COR-L47 (cell line): ENCODE measurements around the gene HCN3.
"Not testable (repeated sequence)": the region's sequence is repeated elsewhere in the genome, so short reads cannot be mapped to it uniquely, and the experiment has no call there.

Experiments
- DNase-seq: peaks from one replicate; lab custom pipeline; 2025; lab: John Stamatoyannopoulos, UW

Gene HCN3

GRCh38 chr1:155284476-155284875, 7.2 kb downstream of the HCN3 start:
- DNase-seq, result no peak

GRCh38 chr1:155285063-155285462, 7.8 kb downstream of the HCN3 start:
- DNase-seq, result no peak

- no peak for DNase-seq
Measured at GRCh38 chr1:155285631-155286044, 8.4 kb downstream of the HCN3 start.

- no peak for DNase-seq
Measured at GRCh38 chr1:155286544-155286943, 9.3 kb downstream of the HCN3 start.

GRCh38 chr1:155287987-155288543, 10.8 kb downstream of the HCN3 start:
- DNase-seq, result no peak

- DNase-seq, result not testable (repeated sequence)
Measured at GRCh38 chr1:155291006-155291405, 13.7 kb downstream of the HCN3 start.

- no peak for DNase-seq
Measured at GRCh38 chr1:155293086-155293749, 16.0 kb downstream of the HCN3 start.

- no peak for DNase-seq
Measured at GRCh38 chr1:155294520-155295182, 17.4 kb downstream of the HCN3 start.

- DNase-seq, result no peak
Measured at GRCh38 chr1:155295183-155295941, 18.1 kb downstream of the HCN3 start.

GRCh38 chr1:155295942-155296267, 18.6 kb downstream of the HCN3 start:
- DNase-seq, result no peak

- no peak for DNase-seq
Measured at GRCh38 chr1:155296661-155297060, 19.4 kb downstream of the HCN3 start.

- DNase-seq, result no peak
Measured at GRCh38 chr1:155297384-155297783, 20.1 kb downstream of the HCN3 start.

- DNase-seq, result no peak
Measured at GRCh38 chr1:155300024-155300423, 22.8 kb downstream of the HCN3 start.

GRCh38 chr1:155300553-155301329, 23.5 kb downstream of the HCN3 start:
- DNase-seq, result no peak

- DNase-seq, result no peak
Measured at GRCh38 chr1:155301342-155301841, 24.1 kb downstream of the HCN3 start, which contains the start of gene PKLR. Gene PKLR (minus strand): TSS chr1:155301438. CDS start chr1:155301395, 43 bp downstream.

GRCh38 chr1:155304558-155305063, 27.3 kb downstream of the HCN3 start:
- DNase-seq, result no peak

- no peak for DNase-seq
Measured at GRCh38 chr1:155305881-155306391, 28.7 kb downstream of the HCN3 start.

- DNase-seq, result peak; percentile 19
Measured at GRCh38 chr1:155307247-155307740, 30.0 kb downstream of the HCN3 start.

GRCh38 chr1:155308493-155309422, 31.5 kb downstream of the HCN3 start, which contains the start of gene FDPS:
Gene FDPS (plus strand): TSS chr1:155308866. CDS start chr1:155309790, 924 bp downstream.
- DNase-seq, result peak; percentile 99
